Stimulated activated naive CD8-positive, alpha-beta T cell treated with anti-CD3 and anti-CD28 coated beads, Interleukin-15, amount 100 ng/mL, for 72 hours (primary cell): ENCODE data around the gene ESPN.
A peak's percentile ranks its signal among the peaks of the same experiment; 100 is the strongest.
"Not testable (repeated sequence)": the region's sequence is repeated elsewhere in the genome, so short reads cannot be mapped to it uniquely, and the experiment has no call there.

Source experiments
- ATAC-seq: fragments of 150-1000 bp; cut with Tn5 transposase; 2 replicates; pipeline ENCODE4 v1.10.0; 2021; ENCODE audit warnings: mild to moderate bottlenecking, moderate library complexity
- DNase-seq, 2 donors: peaks; one replicate each; pipeline ENCODE4 v3.0.0; 2021 to 2022
- H3K27ac Mint-ChIP-seq, 2 donors: one replicate each; pipeline ENCODE4 v1.8.0; 2022; ENCODE audit warnings: mild to moderate bottlenecking in 2 of 2, mixed read lengths in 2 of 2, moderate library complexity in 2 of 2
- H3K27me3 Mint-ChIP-seq: one replicate; pipeline ENCODE4 v1.8.0; 2022; ENCODE audit warnings: mixed read lengths
- H3K4me1 Mint-ChIP-seq: one replicate; pipeline ENCODE4 v1.8.0; 2022; ENCODE audit warnings: mild to moderate bottlenecking, mixed read lengths
- H3K4me3 Mint-ChIP-seq, 2 donors: one replicate each; pipeline ENCODE4 v1.8.0; 2022; ENCODE audit warnings: mild to moderate bottlenecking in 2 of 2, mixed read lengths in 2 of 2, moderate library complexity in 1 of 2
- H3K9me3 Mint-ChIP-seq, 2 donors: one replicate each; pipeline ENCODE4 v1.8.0; 2022; ENCODE audit warnings: mixed read lengths in 2 of 2

The ESPN gene, protein sequence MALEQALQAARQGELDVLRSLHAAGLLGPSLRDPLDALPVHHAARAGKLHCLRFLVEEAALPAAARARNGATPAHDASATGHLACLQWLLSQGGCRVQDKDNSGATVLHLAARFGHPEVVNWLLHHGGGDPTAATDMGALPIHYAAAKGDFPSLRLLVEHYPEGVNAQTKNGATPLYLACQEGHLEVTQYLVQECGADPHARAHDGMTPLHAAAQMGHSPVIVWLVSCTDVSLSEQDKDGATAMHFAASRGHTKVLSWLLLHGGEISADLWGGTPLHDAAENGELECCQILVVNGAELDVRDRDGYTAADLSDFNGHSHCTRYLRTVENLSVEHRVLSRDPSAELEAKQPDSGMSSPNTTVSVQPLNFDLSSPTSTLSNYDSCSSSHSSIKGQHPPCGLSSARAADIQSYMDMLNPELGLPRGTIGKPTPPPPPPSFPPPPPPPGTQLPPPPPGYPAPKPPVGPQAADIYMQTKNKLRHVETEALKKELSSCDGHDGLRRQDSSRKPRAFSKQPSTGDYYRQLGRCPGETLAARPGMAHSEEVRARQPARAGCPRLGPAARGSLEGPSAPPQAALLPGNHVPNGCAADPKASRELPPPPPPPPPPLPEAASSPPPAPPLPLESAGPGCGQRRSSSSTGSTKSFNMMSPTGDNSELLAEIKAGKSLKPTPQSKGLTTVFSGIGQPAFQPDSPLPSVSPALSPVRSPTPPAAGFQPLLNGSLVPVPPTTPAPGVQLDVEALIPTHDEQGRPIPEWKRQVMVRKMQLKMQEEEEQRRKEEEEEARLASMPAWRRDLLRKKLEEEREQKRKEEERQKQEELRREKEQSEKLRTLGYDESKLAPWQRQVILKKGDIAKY

DNA sequence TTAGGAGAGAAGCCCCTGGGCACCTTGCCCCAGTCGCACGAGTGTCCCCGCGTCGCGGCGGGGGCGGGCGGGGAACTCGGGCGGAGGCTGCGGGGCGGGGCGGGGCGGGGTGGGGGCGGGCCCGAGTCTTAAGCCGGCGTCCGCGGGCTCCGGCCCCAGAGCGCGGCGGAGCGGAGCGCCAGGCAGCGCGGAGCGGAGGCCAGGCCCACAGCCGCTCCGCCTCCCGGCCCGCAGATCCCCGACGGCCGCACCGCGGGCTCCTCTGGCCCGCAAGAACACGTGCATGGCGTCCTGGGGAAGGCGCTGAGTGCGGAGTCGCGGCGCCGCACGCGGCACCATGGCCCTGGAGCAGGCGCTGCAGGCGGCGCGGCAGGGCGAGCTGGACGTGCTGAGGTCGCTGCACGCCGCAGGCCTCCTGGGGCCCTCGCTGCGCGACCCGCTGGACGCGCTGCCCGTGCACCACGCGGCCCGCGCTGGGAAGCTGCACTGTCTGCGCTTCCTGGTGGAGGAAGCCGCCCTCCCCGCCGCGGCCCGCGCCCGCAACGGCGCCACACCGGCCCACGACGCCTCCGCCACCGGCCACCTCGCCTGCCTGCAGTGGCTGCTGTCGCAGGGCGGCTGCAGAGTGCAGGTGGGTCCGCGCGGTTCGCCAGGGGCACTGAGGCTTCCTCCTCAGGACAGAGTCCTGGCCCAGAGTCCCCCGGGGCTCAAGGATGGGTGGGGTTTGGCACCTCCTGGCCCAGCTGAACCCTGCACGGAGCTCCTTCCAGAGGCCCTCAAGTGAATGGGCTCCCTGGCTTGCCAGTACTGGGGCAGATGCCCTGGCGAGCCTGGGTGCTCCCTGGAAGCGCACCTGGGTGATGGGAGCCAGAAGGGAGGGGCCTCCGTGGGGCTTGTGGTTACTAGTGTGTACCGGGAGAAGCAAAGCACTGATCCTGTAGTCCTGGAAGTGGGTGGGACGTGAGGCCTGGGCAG lies at the start of gene ESPN:
Gene ESPN, plus strand, starts transcription at position 158 of the 975 bp plus-strand sequence. Its CDS starts 180 bp downstream, at position 338.
- DNase-seq = no peak
- Mint-ChIP-seq H3K4me3 (peak within 1 kb of the TSS; percentile 46 to 79), H3K4me1 (peaks cover 25% of the 10 kb centered on the region), H3K27me3 (peaks cover 90% of the 10 kb centered on the region), H3K9me3 (no peaks in the 10 kb centered on the region), H3K27ac (no peak within 1 kb of the TSS)
- peak; percentile 8 for ATAC-seq

DNA sequence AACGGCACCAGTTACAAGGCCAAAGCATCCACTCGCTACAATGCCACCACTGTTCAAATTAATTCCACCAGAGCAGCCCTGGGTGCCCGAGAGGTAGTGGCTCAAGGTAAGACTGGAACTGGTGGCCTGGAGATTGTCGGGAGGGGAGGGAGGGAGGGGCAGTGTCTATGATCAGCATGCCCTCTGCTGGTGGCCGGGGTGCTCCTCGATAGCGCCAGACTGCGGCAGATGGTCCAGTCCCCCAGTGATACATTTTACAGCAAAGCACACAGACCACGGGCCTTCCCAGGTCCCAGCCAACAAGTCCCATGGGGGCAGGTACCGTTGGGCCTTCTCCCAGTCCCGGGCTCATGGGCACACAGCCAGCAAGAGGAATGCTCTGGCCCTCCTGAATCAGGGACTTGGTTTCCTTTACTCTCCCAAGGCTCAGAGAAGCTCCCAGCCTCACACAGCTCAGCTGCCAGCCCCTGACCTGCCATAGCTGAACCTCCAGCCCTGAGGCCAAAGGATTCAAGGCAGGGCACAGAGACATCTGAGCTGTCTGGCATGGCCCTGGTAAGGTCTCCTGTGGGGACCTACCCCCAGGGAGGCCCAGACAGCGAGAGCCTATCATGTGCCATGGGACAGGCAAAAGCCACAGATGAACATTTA lies 46.4 kb upstream of the ESPN start:
- H3K27ac Mint-ChIP-seq = no peak overlapping the region
- no peaks in the 10 kb centered on the region for H3K27me3 Mint-ChIP-seq
- no peaks in the 10 kb centered on the region for H3K9me3 Mint-ChIP-seq
- H3K4me3 Mint-ChIP-seq = no peak overlapping the region
- DNase-seq (no peak), ATAC-seq (no peak)
- peaks cover 8% of the 10 kb centered on the region for H3K4me1 Mint-ChIP-seq

DNA sequence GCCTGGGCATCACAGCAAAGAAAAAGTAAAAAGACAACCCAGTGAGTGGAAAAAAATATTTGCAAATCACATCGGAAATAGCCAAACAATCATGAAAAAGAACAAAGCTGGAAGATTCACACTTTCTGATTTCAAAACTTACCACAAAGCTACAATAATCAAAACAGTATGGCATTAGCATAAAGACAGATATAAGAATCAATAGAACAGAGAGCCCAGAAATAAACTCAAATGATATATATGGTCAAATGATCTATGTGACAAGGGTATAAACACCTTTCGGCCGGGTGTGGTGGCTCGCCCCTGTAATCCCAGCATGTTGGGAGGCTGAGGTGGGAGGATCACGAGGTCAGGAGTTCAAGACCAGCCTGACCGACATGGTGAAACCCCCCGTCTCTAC lies 44.5 kb upstream of the ESPN start:
- Mint-ChIP-seq H3K4me3 (no peak overlapping the region), H3K9me3 (no peaks in the 10 kb centered on the region), H3K27me3 (no peaks in the 10 kb centered on the region), H3K4me1 (peaks cover under 1% of the 10 kb centered on the region), H3K27ac (no peak overlapping the region)
- ATAC-seq (no peak), DNase-seq (no peak)

DNA sequence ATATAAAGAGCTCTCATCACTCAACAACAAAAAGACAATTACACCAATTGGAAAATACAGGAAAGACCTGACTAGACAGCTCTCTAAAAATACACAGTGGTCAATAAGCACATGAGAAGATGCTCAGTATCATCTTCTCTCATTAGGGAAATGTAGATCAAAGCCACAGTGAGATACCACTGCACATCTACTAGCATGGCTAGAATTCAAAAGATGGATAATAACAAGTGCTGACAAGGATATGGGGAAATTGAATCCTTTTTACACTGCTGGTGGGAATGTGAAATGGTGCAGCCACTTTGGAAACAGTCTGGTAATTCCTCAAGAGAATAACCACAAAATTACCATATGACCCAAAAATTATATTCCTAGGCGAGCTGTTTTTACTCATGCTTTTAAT lies 40.4 kb upstream of the ESPN start:
- H3K9me3 Mint-ChIP-seq = no peaks in the 10 kb centered on the region
- H3K4me3 Mint-ChIP-seq = no peak overlapping the region
- H3K27me3 Mint-ChIP-seq = no peaks in the 10 kb centered on the region

DNA sequence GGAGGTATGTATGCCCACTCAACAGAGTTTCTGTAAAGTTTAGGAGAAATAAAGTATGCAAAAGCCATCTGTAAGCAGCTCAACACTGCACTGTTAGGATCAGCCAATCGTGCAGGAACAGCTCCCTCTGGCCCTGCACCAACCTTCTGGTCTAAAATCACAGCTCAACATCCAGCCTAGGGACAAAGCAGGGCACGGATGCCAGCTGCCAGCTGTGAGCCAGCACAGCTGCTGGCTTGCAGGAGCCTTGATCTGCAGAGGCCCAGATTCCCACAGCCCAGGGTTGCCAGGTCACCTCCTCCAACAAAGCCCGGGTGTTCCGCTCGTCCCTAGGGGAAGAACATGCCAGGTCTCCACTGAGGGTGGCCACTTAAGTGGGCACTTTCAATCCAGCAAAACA lies 39.6 kb upstream of the ESPN start:
- no peak overlapping the region for H3K27ac Mint-ChIP-seq
- DNase-seq = no peak
- H3K27me3 Mint-ChIP-seq = no peaks in the 10 kb centered on the region
- H3K9me3 Mint-ChIP-seq = no peaks in the 10 kb centered on the region
- H3K4me3 Mint-ChIP-seq = no peak overlapping the region
- no peak for ATAC-seq
- peaks cover 22% of the 10 kb centered on the region for H3K4me1 Mint-ChIP-seq

More for the DNA sequence above, 40.4 kb upstream of the ESPN start:
- Mint-ChIP-seq H3K27ac (no peak overlapping the region), H3K4me1 (peaks cover 22% of the 10 kb centered on the region)
- ATAC-seq = no peak
- no peak for DNase-seq

DNA sequence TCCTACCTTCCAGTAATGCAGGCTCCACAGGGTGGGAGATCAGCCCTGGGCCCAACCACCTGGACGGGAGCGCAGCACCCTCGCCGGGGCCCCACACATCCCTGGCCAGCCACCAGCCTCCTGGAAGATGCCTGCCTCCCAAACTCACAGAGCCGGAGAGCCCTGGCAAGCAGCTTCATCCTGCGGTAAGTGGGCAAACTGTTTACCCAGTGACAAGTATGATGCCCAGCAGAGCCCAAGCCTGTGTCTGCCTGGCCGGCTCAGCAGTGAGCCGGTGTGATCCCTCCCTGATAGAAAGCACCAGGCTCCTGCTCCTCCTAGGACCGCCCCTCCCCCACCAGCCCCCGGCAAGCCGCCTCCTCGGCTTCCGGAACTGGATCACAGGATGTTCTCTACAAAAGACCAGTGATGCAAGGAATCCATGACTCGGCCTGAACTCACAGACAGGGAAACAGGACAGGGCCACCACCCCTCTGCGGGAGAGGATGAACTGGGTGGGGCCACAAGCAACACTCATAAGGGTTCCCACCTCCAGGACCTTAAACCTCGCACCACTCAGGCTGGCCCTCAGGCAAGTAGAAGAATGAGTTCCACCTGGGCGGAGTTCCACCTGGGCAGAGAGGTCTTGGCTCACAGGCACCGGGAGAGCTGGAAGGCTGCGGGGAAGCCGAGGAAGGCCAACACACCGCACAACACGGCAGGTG lies 38.9 kb upstream of the ESPN start:
- no peak for DNase-seq
- peak overlapping the region in 1 of 2 donors; percentile 9 for H3K27ac Mint-ChIP-seq
- H3K27me3 Mint-ChIP-seq = no peaks in the 10 kb centered on the region
- peaks cover 22% of the 10 kb centered on the region for H3K4me1 Mint-ChIP-seq
- no peak overlapping the region for H3K4me3 Mint-ChIP-seq
- H3K9me3 Mint-ChIP-seq = no peaks in the 10 kb centered on the region
- no peak for ATAC-seq

DNA sequence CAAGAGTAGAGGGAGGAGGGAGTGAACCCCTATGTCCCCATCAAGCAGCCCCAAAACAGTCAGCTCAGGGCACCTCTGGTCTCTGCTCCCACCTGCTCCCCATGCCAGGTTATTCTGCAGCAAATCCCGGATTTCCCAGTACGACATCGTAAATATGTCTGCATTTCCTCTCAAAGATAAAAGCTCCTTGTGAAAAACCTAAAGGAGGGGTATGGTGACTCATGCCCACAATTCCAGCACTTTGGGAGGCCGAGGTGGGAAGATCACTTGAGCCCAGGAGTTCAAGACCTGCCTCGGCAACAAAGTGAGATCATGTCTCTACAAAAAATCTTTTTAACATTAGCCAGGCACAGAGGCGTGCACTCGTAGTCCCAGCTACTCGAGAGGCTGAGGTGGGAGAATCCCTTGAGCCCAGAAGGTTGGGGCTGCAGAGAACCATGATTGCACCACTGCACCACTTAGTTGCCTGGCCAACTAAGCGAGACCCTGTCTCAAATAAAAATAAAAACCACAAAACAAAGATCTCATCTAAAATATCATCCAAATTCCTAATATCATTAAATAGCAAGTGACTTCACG lies 38.1 kb upstream of the ESPN start:
- Mint-ChIP-seq H3K4me1 (peaks cover 22% of the 10 kb centered on the region), H3K4me3 (no peak overlapping the region), H3K9me3 (no peaks in the 10 kb centered on the region), H3K27me3 (no peaks in the 10 kb centered on the region), H3K27ac (no peak overlapping the region)
- DNase-seq (no peak), ATAC-seq (no peak)

DNA sequence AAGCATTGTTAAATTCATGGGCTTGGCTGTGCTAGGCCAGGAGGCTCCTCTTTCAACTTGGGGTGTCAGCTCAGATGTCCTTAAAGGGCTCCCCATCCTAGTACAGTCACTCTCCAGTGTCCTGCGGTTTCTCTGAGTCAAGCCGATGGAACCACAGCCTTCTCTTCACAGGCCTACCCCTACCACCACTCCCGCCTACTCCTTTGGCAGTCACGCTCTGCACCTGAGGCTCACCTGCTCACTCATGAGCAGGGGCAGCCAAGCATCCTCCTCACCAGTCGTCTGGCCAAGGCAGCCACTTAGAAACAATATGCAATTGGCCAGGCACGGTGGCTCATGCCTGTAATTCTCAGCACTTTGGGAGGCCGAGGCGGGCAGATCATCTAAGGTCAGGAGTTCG lies 34.6 kb upstream of the ESPN start:
- H3K27ac Mint-ChIP-seq = no peak overlapping the region

DNA sequence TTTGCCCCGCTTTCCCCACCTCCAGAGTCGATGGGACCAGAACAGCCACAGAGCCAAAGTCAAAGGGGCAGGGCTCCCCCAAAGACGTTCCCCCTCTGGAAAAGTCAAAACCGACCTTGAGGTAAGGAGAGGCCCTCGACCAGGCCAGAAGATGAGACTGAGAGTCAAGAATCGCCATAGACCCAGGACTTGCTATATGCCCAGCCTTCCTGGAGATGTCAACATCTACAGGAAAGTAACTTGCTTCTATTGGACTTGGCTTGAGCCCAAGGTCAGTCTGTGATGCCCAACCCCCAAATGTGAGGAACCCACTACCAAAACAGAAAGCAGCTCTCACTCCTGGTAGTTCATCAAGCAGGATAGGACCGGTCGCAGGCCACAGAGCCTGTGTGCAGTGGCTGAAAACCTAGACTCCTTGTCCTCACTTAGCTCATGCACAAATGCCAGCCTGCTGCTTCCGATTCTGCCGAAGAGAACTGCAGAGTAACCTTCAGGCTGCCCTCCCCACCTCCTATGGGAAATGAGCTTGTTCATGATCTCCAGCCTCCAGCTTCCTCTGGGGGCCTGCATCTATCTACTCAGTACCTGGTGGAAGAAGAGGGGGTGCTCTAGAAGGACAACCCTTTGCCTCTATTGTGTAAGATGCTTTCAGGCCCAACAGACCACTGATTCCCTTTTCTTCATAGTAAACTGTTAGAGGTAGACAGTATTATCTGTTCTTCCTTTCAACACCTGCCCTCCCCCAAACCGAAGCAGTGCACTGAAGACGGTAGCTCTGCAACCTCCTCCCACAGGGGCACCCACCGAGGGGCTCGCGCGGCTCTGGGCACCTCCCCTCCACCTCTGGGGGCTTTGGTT lies 32.4 kb upstream of the ESPN start:
- no peak for DNase-seq
- ATAC-seq = no peak
- Mint-ChIP-seq H3K4me3 (peak overlapping the region; percentile 88 to 95), H3K27ac (peak overlapping the region; percentile 34 to 75), H3K4me1 (peaks cover 40% of the 10 kb centered on the region), H3K27me3 (no peaks in the 10 kb centered on the region), H3K9me3 (no peaks in the 10 kb centered on the region)

More for the DNA sequence above, 34.6 kb upstream of the ESPN start:
- Mint-ChIP-seq H3K4me1 (peaks cover 46% of the 10 kb centered on the region), H3K9me3 (no peaks in the 10 kb centered on the region), H3K4me3 (no peak overlapping the region), H3K27me3 (no peaks in the 10 kb centered on the region)
- ATAC-seq (no peak), DNase-seq (no peak)

DNA sequence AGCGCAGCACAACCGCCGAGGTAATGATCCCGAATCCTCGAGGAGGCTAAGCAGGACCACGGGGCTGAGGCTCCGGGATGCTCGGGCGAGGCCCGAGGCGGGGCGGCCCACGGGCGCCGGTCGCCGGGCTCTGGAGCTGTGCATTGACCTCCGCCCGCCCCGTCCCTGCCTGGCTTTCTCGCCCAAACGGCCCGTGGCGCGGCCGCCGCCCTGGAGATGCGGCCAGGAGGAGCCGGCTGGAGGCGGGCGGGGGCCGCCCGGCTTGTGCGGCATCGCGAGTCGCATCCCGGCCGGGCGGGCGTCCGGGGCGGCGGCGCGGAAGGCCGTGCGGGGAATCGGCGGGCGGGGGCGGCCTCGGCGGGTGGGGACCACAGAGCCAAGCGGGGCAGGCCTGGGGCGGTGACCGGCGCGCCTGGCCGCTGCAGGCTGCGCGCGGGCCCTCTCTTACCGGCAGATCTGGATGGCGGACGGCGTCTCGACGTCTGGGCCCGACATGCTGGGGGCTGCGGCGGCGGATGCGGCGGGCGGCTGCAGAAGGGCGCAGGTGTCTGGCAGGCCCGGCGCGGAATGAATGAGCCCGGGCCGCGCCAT lies 31.7 kb upstream of the ESPN start:
- no peak for DNase-seq
- peak overlapping the region; percentile 95 for H3K27ac Mint-ChIP-seq
- ATAC-seq = no peak
- peak overlapping the region; percentile 88 to 95 for H3K4me3 Mint-ChIP-seq
- H3K4me1 Mint-ChIP-seq = peaks cover 36% of the 10 kb centered on the region
- no peaks in the 10 kb centered on the region for H3K9me3 Mint-ChIP-seq
- no peaks in the 10 kb centered on the region for H3K27me3 Mint-ChIP-seq

DNA sequence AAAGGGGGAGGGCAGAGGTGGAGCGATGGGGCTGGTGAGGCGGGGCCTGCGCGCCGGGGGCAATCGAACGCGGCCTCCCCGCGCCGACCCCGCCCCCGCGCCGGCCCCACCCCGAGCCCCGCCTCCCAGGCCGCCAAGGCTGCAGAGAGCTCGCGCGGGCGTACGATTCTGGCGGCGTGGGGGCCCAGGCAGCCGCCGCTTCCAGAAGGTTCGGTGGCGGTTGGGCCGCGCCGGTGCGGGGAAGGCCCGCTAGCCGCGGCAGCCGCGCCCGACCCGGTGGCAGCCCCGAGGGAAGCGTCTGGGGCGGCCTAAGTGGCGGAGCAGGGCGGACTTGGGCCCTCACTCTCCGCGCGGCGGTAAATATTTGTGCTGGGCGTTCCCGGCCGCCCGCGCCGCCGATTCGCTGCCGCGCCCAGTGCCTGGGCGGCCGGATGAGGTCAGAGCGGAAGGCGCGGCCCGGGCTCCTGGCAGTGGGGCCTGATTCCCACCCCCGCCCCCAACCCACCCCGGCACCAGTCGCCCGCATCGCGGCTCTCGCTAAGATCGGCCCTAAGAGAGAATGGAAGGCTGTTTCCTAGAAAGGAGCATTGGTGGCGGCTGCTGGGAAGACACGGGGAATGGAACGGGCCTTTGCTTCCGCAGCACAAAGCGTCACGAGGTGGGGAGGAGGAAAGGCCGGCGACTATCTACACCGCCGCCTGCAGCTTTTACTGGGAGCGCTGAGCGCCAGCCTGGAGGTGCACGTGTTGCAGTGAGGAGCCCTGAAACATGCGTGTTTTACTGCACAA lies 31.0 kb upstream of the ESPN start, which contains the start of gene ACOT7:
Gene ACOT7, minus strand, starts transcription at position 368 of the 788 bp plus-strand sequence. CDS start 368 bp downstream, outside the sequence.
- Mint-ChIP-seq H3K9me3 (no peaks in the 10 kb centered on the region), H3K27me3 (no peaks in the 10 kb centered on the region), H3K4me1 (peaks cover 36% of the 10 kb centered on the region), H3K27ac (peak within 1 kb of the TSS; percentile 95), H3K4me3 (peak within 1 kb of the TSS; percentile 88 to 95)
- ATAC-seq (peak; percentile 91), DNase-seq (peak; percentile 90 to 91)

DNA sequence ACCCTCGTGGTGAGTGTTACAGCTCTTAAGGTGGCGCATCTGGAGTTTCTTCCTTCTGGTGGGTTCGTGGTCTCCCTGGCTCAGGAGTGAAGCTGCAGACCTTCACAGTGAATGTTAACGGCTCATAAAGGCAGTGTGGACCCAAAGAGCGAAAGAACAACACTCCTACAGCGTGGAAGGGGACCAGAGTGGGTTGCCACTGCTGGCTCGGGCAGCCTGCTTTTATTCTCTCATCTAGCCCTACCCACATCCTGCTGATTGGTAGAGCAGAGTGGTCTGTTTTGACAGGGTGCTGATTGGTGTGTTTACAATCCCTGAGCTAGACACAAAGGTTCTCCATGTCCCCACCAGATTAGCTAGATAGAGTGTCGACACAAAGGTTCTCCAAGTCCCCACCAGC lies 29.4 kb upstream of the ESPN start:
- peak overlapping the region in 1 of 2 donors; percentile 34 for H3K27ac Mint-ChIP-seq
- not testable (repeated sequence) for DNase-seq, H3K27me3 Mint-ChIP-seq, ATAC-seq, H3K9me3 Mint-ChIP-seq
- H3K4me1 Mint-ChIP-seq = peaks cover 36% of the 10 kb centered on the region
- H3K4me3 Mint-ChIP-seq = peak overlapping the region; percentile 53 to 84
